Measurements from ENCODE around the gene KRTAP4-5. TPM values are rescaled to one million over a fixed set of nuclear protein-coding genes. Genes with fewer than 3 reads are reported as not detected.
"Not testable (repeated sequence)": the region's sequence is repeated elsewhere in the genome, so short reads cannot be mapped to it uniquely, and the experiment has no call there.

Gene KRTAP4-5
- total RNA-seq: not detected in 2 replicates

GRCh38 chr17:41149652-41149985, at the start of gene KRTAP4-5:
Gene KRTAP4-5 (minus strand): TSS chr17:41149825. CDS start chr17:41149767, 58 bp downstream.
- Histone ChIP-seq H3K4me3 (ENCODE audit: low read depth, low read length) (no peak within 1 kb of the TSS), H3K36me3 (ENCODE audit: control insufficient read depth, insufficient read depth, low read length) (no peaks in the 10 kb centered on the region), H3K27me3 (ENCODE audit: control insufficient read depth, insufficient read depth, low read length) (no peaks in the 10 kb centered on the region)
- TF ChIP-seq, protein P1, sequence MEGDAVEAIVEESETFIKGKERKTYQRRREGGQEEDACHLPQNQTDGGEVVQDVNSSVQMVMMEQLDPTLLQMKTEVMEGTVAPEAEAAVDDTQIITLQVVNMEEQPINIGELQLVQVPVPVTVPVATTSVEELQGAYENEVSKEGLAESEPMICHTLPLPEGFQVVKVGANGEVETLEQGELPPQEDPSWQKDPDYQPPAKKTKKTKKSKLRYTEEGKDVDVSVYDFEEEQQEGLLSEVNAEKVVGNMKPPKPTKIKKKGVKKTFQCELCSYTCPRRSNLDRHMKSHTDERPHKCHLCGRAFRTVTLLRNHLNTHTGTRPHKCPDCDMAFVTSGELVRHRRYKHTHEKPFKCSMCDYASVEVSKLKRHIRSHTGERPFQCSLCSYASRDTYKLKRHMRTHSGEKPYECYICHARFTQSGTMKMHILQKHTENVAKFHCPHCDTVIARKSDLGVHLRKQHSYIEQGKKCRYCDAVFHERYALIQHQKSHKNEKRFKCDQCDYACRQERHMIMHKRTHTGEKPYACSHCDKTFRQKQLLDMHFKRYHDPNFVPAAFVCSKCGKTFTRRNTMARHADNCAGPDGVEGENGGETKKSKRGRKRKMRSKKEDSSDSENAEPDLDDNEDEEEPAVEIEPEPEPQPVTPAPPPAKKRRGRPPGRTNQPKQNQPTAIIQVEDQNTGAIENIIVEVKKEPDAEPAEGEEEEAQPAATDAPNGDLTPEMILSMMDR (IDR thresholded peaks at IDR 0.05; ENCODE audit: insufficient read depth, low read length, severe bottlenecking): no peak
- no peak for FAIRE-seq
- DNase-seq (ENCODE audit: low read depth): no peak

DNA sequence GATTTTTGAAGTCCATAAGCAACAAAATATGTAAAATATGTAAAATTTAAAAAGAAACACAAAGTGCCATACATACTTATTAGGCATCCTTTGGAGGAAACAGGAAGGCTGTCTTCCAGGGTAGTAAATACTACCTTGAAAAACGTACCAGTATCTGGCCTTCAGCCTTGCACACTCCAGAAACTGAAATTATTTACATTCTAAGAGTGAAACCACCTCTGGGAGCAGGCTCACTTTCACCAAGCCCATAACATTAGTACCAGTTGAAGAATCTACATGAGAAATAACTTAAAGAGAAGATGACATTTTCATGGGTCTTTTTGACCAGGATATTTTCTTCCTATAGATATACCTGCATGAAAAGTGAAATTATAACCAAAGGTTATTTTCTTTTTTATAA, 46.4 kb upstream of the KRTAP4-5 start:
- Histone ChIP-seq H3K4me3 (ENCODE audit: low read depth, low read length) (no peak overlapping the region), H3K27me3 (ENCODE audit: control insufficient read depth, insufficient read depth, low read length) (no peaks in the 10 kb centered on the region), H3K36me3 (ENCODE audit: control insufficient read depth, insufficient read depth, low read length) (no peaks in the 10 kb centered on the region)
- TF ChIP-seq, protein P1 (IDR thresholded peaks at IDR 0.05; ENCODE audit: insufficient read depth, low read length, severe bottlenecking): no peak
- FAIRE-seq (no peak), DNase-seq (ENCODE audit: low read depth) (no peak)

GRCh38 chr17:41190328-41190727, 40.7 kb upstream of the KRTAP4-5 start:
- TF ChIP-seq, protein P1 (IDR thresholded peaks at IDR 0.05; ENCODE audit: insufficient read depth, low read length, severe bottlenecking): no peak
- H3K4me3 ChIP-seq (ENCODE audit: low read depth, low read length): no peak overlapping the region
- H3K27me3 ChIP-seq (ENCODE audit: control insufficient read depth, insufficient read depth, low read length): no peaks in the 10 kb centered on the region
- no peak for DNase-seq (ENCODE audit: low read depth)
- H3K36me3 ChIP-seq (ENCODE audit: control insufficient read depth, insufficient read depth, low read length): no peaks in the 10 kb centered on the region
- FAIRE-seq: no peak

- FAIRE-seq; DNase-seq (ENCODE audit: low read depth); H3K4me3 ChIP-seq (ENCODE audit: low read depth, low read length); H3K27me3 ChIP-seq (ENCODE audit: control insufficient read depth, insufficient read depth, low read length); H3K36me3 ChIP-seq (ENCODE audit: control insufficient read depth, insufficient read depth, low read length): not testable (repeated sequence)
Measured at GRCh38 chr17:41189837-41190318, 40.3 kb upstream of the KRTAP4-5 start, which contains the start of gene KRTAP9-1. Gene KRTAP9-1 (plus strand): TSS chr17:41189887. CDS start chr17:41189887, 0 bp downstream.

DNA sequence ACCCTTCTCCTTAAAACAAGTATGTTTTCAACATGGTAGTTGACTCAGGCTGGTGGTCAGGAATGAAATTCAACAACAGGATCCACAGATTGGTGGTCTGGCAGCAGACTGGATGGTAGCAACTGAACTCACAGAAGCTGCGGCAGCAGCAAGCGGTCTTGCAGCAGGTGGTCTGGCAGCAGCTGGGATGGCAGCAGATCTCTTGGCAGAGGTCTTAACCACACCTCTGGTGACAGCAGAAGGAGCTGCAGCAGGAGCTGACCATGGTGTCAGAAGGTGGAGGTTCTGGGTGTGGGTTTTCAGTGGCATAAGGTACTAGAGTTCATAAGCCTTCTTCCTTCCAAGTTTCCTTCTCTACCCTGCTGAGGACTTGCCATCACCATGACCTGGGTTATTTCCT, 37.2 kb upstream of the KRTAP4-5 start:
- no peak overlapping the region for H3K4me3 ChIP-seq (ENCODE audit: low read depth, low read length)
- TF ChIP-seq, protein P1 (IDR thresholded peaks at IDR 0.05; ENCODE audit: insufficient read depth, low read length, severe bottlenecking): no peak
- DNase-seq (ENCODE audit: low read depth) (no peak), FAIRE-seq (no peak)
- no peaks in the 10 kb centered on the region for H3K27me3 ChIP-seq (ENCODE audit: control insufficient read depth, insufficient read depth, low read length)
- H3K36me3 ChIP-seq (ENCODE audit: control insufficient read depth, insufficient read depth, low read length): no peaks in the 10 kb centered on the region

- FAIRE-seq (no peak), DNase-seq (ENCODE audit: low read depth) (peak; percentile 15)
- Histone ChIP-seq H3K4me3 (ENCODE audit: low read depth, low read length) (no peak overlapping the region), H3K27me3 (ENCODE audit: control insufficient read depth, insufficient read depth, low read length) (no peaks in the 10 kb centered on the region), H3K36me3 (ENCODE audit: control insufficient read depth, insufficient read depth, low read length) (no peaks in the 10 kb centered on the region)
- TF ChIP-seq, protein P1 (IDR thresholded peaks at IDR 0.05; ENCODE audit: insufficient read depth, low read length, severe bottlenecking): no peak
Measured at GRCh38 chr17:41185001-41185400, 35.4 kb upstream of the KRTAP4-5 start.

All from bronchial epithelial cell (primary cell).